Colon (tissue), 2 donors: ENCODE results near the gene IQGAP2.
"Not testable (repeated sequence)": the region's sequence is repeated elsewhere in the genome, so short reads cannot be mapped to it uniquely, and the experiment has no call there.

Source experiments
- FAIRE-seq: peaks from 2 replicates; lab custom pipeline; 2012; peaks lifted over from hg19 to GRCh38; lab: Jason Lieb, UNC
- donor health status: control.
- donor health status: control.

Gene IQGAP2

DNA sequence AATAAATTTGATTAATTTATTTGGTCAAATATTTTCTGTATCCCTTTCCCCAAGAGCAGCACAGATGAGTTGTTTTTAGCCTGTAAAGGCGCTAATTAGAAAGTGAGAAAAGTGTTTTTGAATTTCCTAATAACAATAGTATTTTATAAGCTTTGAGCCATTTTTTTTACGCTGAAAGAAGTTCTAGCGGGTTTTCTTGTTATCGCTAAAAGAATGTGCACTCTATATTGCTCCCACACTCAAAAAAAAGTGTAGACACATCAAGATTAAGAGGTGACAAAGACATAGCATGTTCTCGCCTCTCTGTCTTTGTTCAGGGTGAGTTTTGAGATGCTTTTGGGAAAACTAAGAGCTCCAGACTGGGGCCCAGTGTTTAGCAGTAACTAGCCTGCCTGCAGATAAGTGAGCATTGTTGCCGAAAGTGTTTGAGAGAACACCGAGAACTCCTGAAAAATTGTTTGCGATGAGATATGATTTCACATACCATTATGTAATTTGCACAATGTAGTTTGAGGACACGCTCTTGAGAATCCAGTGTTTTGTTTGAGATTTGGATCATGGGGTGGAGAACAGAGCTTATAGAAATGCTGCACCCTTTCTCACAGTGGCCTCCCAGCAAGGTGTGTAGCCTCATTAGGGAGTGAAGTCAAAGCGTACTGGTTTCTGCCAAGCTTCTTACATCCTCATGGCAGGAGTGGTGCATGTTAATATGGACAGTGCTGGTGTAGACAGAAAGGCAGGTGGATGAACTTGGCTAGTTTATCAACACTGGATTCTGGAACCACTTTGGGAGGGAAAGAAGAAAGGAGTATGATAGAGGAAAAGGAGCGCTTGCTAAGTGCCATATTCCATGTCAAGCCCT lies 314.4 kb downstream of the IQGAP2 start:
- FAIRE-seq: no peak

DNA sequence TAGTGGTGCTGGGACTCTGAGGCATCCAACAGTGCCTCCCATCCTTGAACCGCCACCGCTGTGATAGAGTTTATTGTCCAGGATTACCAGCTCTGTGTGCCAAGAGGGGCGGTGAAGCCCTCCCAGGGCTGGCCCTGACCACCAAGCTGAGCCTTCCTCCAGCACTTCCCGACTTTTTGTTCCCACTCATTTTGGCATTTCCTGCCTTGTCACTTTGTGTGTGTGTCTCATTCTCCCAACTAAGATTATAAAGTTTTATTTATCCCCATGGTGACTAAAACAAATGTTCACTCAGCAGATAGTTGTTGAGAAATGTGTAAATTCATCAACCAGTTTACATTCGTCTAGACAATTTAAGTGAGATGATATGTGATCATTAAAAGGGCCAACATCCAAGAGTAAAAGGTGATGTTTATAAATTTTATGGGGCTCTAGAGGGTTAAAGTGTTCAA lies 315.3 kb downstream of the IQGAP2 start:
- FAIRE-seq: no peak

GRCh38 chr5:76718880-76719279 lies 315.8 kb downstream of the IQGAP2 start:
- FAIRE-seq: no peak

DNA sequence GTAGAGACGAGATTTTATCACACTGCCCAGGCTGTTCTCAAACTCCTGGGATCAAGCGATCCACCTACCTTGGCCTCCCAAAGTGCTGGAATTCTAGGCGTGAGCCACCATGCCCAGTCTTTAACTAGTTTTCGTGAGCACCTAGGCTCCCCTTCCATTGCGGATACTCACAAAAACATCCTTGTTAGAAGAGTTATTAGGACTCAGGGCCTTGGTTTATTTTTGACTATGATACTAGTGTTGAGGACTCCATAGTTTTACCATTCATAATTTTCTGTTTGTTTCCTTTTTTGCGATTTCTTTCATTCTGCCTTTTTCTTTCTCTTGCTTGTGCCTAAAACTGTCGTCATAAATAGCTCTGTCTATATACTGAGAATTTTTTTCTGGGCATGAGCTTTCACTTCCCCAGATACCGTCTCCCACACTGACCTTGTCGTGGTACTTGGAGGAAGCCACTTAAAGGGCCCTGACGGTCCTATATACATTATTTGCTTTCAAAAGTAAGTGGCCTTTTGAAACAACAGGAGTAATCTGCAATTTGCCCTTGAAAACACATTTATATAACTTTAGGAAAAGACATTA lies 318.0 kb downstream of the IQGAP2 start:
- no peak for FAIRE-seq

GRCh38 chr5:76723266-76723665 lies 320.2 kb downstream of the IQGAP2 start:
- no peak for FAIRE-seq

GRCh38 chr5:76723906-76724305 lies 320.8 kb downstream of the IQGAP2 start:
- FAIRE-seq: no peak

- no peak for FAIRE-seq
These were observed 321.8 kb downstream of the IQGAP2 start for GRCh38 chr5:76724871-76725270.

DNA sequence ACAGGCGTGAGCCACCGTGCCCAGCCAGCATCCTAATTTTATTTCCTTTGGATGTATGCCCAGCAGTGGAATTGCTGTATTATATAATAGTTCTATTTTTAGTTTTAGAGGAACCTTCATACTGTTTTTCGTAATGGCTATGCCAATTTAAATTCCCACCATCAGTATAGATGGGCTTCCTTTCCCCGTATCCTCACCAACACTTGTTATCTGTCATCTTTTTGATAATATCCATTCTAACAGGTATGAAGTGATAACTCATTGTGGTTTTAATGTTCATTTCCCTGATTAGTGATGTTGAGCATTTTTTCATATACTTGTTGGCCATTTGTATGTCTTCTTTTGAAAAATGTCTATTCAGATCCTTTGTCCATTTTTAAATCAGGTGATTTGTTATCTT lies 325.9 kb downstream of the IQGAP2 start:
- no peak for FAIRE-seq

GRCh38 chr5:76729373-76730290 lies 326.5 kb downstream of the IQGAP2 start:
- no peak for FAIRE-seq

- no peak for FAIRE-seq
These were observed 329.4 kb downstream of the IQGAP2 start for GRCh38 chr5:76732405-76733048.

DNA sequence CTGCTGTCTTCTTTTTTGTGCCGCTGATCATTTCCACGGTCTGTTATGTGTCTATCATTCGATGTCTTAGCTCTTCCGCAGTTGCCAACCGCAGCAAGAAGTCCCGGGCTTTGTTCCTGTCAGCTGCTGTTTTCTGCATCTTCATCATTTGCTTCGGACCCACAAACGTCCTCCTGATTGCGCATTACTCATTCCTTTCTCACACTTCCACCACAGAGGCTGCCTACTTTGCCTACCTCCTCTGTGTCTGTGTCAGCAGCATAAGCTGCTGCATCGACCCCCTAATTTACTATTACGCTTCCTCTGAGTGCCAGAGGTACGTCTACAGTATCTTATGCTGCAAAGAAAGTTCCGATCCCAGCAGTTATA lies 329.9 kb downstream of the IQGAP2 start:
- no peak for FAIRE-seq

GRCh38 chr5:76735762-76736545 lies 332.9 kb downstream of the IQGAP2 start:
- no peak for FAIRE-seq

GRCh38 chr5:76736679-76737556 lies 333.8 kb downstream of the IQGAP2 start:
- FAIRE-seq: no peak

GRCh38 chr5:76737846-76738245 lies 334.8 kb downstream of the IQGAP2 start:
- FAIRE-seq: no peak

DNA sequence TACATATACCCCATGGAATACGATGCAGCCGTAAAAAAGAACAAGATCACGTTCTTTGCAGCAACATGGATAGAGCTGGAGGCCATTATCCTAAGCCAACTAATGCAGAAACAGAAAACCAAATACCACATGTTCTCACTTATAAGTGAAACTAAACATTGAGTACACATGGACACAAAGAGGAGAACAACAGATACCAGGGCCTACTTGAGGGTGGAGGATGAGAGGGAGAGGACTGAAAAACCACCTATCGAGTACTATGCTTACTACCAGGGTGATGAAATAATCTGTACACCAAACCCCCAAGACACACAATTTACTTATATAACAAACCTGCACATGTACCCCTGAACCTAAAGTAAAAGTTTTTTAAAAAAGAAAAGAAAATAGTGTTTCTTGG lies 338.4 kb downstream of the IQGAP2 start:
- not testable (repeated sequence) for FAIRE-seq

DNA sequence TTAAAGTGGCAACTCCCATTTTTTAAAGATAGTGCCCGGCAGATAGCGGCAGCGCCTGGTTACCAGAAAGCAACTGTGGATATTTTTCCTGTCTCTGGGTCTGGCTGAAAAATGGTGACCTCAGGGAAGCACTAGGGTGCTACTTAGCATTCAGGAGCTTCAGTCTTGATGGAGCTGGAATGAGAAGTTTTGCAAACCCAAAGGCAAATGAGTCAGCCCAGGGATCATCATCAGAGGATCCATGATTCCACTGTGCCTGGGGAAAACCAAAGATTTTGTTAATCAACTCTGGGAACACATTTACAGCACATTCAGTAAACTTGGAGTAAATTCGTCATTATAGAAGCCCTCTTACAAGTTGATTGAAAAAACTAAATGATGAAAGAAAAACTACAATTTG lies 339.5 kb downstream of the IQGAP2 start:
- no peak for FAIRE-seq

DNA sequence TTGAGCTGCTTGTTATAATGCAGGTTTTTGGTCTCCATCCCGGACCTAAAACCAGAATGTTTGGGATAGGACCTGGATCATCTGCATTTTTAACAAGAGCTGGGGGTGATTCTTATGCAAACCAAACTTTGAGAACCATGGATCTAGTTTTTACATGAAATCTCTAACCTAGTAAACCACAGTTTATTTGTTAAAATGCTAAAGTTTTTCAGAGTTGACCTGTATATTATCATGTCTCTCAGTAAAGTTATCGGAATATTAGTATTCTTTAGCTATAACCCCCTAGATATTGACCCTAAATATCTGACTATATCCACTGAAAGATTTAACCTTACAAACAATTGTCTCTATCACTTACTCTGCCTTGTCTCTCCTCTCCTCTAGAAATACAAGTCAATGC lies 341.5 kb downstream of the IQGAP2 start:
- no peak for FAIRE-seq

DNA sequence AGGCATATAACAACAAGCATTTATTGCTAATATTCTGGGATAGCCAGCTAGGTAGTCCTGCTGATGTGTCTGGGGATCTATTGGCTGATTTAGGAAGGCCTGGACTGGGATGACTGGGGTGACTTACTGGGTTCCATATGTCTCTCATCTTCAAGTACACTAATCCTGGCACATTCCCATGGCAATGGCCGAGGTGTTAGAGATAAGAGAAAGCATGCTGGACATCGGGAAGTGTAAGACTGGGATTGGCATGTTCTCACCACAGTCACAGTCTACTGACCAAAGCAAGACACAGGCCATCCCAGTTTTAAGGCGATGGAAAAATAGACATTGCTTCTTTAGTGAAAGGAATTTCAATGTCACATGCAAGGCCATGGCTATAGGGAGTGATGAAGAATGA lies 342.6 kb downstream of the IQGAP2 start:
- FAIRE-seq: no peak

GRCh38 chr5:76746677-76747076 lies 343.6 kb downstream of the IQGAP2 start:
- no peak for FAIRE-seq

DNA sequence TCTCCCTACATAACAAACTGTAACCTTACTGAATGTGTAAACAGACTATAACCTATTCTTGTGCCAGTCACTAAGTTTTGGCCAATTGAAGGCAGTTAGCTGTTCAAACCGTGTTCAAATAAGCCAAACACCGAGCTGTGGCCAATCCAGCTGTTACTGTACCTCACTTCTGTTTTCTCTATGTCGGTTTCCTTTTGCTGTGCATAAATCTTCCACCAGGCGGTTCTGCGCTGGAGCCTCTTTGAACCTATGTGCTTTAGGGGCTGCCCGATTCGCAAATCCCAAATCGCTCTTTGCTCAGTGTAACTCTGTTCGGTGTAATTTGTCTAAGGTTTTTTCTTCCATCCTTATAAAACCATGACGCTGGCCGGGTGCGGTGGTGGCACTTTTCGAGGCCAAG lies 344.6 kb downstream of the IQGAP2 start:
- FAIRE-seq: no peak
